Measurements from ENCODE around the gene KRT72. TPM values are rescaled to one million over a fixed set of nuclear protein-coding genes. Genes with fewer than 3 reads are reported as not detected.
A peak's percentile ranks its signal among the peaks of the same experiment; 100 is the strongest.
"Not testable (repeated sequence)": the region's sequence is repeated elsewhere in the genome, so short reads cannot be mapped to it uniquely, and the experiment has no call there.

KRT72 gene
- total RNA-seq, 1 donor from 2014 or later: not detected

DNA sequence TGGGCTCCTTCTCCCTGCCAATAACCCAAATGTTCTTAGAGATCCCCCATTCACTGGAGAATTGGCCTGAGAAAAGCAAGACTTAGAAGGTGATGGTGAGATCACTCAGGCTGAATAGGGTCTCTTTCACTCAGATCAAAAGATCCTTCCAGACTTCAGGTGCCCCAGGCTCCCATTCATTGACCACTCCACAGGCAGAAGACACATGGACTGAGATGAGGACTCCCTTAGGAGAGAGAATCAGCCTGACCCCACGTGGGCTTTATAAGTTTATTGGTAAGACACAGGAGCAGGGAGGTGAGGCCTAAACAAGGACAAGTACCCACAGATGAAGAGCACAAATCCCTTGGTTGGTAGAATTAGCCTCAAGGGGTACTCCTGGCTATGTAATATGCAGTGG is 6.1 kb upstream of the KRT72 start:
- no peak for DNase-seq (ENCODE audit: low read depth, low spot score)

DNA sequence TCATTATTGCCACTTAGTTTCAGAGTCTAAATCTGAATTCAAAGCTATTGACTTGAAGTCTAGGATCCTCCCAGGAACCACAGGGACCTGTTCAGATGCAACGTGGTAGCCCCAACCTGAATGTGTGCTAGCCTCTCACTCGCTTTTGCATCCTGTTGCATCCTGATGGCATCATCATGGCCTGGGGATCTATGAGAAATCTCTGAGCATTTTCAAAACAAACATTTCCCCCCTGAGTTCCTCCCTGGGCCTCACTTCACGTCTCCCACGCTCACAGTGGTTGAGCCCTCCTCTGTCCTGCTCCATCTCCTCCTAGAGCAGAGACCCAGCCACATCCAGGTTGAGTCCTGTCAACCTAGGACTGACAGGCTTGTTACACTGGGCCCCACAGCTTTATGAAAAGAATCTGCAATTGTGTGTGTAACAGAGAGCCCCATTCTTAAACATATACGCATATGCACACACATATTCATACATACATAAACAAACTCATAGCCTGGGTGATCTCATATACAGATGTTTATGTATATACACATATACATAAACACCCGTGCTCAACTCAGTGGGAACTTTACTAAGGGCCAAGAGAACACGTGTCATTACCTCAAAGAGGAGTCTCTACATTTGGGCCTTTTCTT is 5.4 kb upstream of the KRT72 start:
- DNase-seq (ENCODE audit: low read depth, low spot score): no peak

DNA sequence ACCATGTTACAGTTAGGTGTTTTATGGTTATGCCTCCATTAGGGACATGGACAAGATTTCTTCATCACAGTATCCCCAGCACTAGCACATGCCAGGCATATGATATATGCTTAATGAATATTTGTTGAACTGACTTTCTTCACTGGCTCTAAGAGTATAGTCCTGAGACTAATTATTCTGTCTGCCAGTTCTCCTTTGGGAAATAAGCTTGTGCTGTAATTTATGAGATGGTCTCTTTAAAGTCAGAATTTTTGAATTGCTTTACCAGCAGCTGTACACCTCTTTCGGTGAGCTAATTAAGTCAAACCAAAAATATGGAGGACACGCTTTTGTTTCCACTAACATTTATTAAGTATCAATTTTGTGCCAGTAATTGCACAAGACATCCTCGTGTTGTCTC is 4.8 kb upstream of the KRT72 start:
- DNase-seq (ENCODE audit: low read depth, low spot score): no peak

DNA sequence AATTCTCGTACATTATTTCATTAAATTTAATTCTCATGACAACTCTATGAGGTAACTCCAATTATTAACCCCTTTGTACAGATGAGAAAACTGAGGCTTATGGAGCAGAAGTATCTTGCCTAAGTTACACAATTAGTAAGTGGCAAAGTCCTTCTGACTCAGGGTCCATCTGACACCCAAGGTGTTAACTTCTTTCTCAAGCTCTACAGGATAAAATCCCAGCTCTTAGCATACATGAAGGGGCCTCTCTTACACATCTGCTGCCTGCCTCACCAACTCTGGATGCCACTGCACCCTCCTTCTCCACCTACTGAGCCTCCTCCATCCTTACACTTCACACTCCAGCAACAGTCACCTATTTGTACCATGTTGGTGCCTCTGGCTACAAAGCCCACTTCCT is 4.3 kb upstream of the KRT72 start:
- DNase-seq (ENCODE audit: low read depth, low spot score): no peak

DNA sequence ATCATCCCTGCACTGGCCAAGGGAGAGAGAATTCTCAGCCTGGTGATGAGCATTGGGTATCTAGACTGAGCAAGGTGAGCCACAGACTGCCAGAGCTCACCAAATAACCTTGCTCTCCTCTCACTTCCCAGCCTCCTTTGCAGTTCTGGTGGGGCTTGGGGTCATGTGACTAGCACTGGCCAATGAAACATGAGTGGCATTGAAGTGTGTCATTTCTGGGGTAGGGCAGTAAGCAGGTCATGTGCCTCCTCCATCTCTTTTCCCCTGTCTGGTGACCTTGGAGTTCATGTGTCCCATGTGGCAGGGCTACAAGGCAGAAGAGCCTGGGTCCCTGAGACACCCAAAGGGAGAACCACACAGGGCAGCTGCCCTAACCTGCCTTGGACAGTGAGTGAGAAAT is 3.6 kb upstream of the KRT72 start:
- no peak for DNase-seq (ENCODE audit: low read depth, low spot score)

DNA sequence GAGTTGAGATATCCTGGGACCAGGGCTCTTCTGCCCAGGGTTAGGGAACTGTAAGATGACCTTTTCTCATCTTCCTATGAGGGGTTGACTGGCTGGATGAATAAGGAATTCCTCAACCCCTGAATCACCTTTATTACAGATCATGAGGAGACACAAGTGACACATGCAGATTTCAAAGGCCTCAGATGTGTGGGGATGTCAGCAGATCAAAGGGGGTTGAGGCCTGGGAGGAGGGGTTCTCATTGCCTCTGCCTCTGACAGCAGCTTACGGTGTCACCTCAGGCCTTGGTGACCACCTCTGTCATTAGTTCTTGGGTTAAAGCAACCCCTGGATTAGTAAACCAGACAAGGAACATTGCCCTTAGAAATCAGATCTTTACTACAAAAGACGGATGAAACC is 2.1 kb upstream of the KRT72 start:
- no peak for DNase-seq (ENCODE audit: low read depth, low spot score)

GRCh38 chr12:52602552-52602951 is 1.3 kb upstream of the KRT72 start:
- no peak for DNase-seq (ENCODE audit: low read depth, low spot score)

DNA sequence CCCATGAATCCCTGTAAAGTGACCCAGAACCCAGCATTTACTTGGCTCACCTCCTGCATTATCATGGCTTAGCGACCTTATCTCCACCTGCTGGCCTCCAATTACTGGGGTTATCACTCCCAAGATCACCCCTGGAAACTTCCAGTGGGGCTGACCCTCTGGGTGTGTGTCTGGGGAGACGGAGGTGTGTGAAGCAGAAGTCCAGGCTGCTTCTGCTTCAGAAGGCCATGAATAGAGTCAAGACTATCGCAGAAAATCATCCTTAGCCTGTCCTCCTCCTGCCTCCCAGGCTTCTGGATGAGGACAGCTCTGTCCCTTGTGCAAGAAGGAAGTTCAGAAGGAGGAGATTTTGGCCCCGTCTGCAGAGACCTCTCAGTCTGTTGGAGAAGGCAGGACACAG is 408 bp upstream of the KRT72 start:
- DNase-seq (ENCODE audit: low read depth, low spot score): no peak

- no peak for DNase-seq (ENCODE audit: low read depth, low spot score)
Observed at GRCh38 chr12:52600475-52600874, 788 bp downstream of the KRT72 start.

- DNase-seq (ENCODE audit: low read depth, low spot score): no peak
Observed at GRCh38 chr12:52600071-52600470, 1.2 kb downstream of the KRT72 start.

GRCh38 chr12:52598966-52599365 is 2.3 kb downstream of the KRT72 start:
- no peak for DNase-seq (ENCODE audit: low read depth, low spot score)

DNA sequence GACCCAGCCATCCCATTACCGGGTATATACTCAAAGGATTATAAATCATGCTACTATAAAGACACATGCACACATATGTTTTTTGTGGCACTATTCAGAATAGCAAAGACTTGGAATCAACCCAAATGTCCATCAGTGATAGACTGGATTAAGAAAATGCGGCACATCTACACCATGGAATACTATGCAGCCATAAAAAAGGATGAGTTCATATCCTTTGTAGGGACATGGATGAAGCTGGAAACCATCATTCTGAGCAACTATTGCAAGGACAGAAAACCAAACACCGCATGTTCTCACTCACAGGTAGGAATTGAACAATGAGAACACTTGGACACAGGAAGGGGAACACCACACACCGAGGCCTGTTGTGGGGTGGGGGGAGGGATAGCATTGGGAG is 7.0 kb downstream of the KRT72 start:
- DNase-seq (ENCODE audit: low read depth, low spot score): not testable (repeated sequence)

GRCh38 chr12:52591521-52591920 is 9.7 kb downstream of the KRT72 start:
- DNase-seq (ENCODE audit: low read depth, low spot score): no peak

- no peak for DNase-seq (ENCODE audit: low read depth, low spot score)
Observed at GRCh38 chr12:52590021-52590420, 11.2 kb downstream of the KRT72 start.

GRCh38 chr12:52587563-52587962 is 13.7 kb downstream of the KRT72 start:
- DNase-seq (ENCODE audit: low read depth, low spot score): no peak

DNA sequence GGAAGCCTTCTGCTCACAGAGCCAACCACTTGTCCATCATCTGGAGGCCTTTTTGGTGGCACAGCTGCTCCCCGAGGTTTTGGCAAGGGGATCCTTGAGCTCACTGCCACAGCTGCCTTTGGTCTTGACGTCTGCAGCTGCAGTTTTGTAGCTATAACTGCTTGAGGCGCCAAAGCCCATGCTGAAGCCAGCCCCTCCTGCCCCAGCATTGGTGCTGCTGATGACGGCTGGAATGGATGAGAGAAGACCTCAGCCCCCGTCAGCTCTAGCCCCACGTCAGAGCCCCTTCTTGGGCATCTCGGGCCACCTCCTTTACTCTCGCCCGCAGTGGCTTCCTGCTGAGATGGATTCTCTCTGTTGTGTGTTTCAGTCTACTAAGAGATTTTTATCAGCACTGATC is 15.3 kb downstream of the KRT72 start:
- no peak for DNase-seq (ENCODE audit: low read depth, low spot score)

GRCh38 chr12:52585066-52585465 is 16.2 kb downstream of the KRT72 start:
- no peak for DNase-seq (ENCODE audit: low read depth, low spot score)

DNA sequence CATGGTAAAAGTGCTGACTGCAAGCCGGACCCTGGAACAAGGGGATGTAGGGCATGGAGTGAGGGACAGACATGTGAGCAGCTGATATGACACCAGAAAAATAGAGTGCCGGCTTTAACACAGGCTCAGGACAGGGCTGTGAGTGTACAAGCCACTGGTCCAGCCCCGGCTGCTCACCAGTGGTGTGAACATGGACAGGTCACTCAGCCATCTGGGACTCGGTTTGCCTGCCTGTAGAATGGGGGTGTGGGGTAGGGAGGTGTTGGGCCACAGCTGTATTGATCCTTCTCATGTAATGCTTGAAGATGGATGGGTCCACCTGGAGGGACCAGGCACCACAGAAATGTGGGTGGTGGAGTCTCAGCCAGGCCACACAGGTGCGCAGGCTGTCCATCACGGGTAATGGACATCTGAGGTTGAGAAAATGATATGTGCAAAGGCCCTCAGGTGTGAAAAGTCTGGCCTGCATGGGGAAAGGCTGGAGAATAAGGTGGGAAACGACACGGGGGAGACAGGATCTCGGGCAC is 17.0 kb downstream of the KRT72 start:
- no peak for DNase-seq (ENCODE audit: low read depth, low spot score)

- DNase-seq (ENCODE audit: low read depth, low spot score): peak; percentile 3
Observed at GRCh38 chr12:52582971-52583456, 18.2 kb downstream of the KRT72 start.

GRCh38 chr12:52582486-52582885 is 18.8 kb downstream of the KRT72 start:
- no peak for DNase-seq (ENCODE audit: low read depth, low spot score)

DNA sequence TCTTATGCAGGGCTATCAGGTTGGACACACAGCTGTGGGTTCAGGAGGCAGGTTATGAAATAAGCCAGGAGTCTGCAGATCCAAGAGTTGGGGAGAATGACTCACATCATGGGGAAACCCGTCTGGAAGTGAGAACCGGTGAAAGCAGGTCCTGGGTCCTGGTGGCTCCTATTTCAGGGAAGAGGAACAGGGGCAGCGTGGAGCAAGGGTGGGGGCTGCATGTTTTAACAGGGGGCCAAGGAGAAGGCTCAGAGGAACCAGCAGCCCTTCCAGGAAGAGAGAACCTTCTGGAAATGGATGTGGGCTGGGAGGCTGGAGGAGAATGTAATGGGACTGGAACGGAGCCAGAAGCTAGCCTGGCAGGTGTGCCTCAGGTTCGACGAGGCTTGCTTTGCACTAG is 19.8 kb downstream of the KRT72 start:
- no peak for DNase-seq (ENCODE audit: low read depth, low spot score)

GRCh38 chr12:52581066-52581465 is 20.2 kb downstream of the KRT72 start:
- no peak for DNase-seq (ENCODE audit: low read depth, low spot score)

GRCh38 chr12:52580496-52580895 is 20.8 kb downstream of the KRT72 start:
- no peak for DNase-seq (ENCODE audit: low read depth, low spot score)

Data from pulmonary artery endothelial cell (primary cell).